HL-60/S4 treated with retinoic acid at 250 ng/mL for 4 days and 3 days (cell line): ENCODE measurements around the gene LYRM7.
"Not testable (repeated sequence)": the region's sequence is repeated elsewhere in the genome, so short reads cannot be mapped to it uniquely, and the experiment has no call there.

Source experiments
- in situ Hi-C: fragments of 300-500 bp; cut with MboI; formaldehyde crosslinking; loops from 2 replicates; pipeline ENCODE4 v1.7.0; 2022; ENCODE audit warnings: low sequenced_read_pairs

Gene LYRM7

GRCh38 chr5:131170540-131171275 lies at the start of gene LYRM7:
Gene LYRM7 (plus strand): TSS chr5:131170944. CDS start chr5:131171021, 77 bp downstream.
- in situ Hi-C loops = loop anchor here (25.0 kb wide), 1 partner anchor 217 kb away; no protein-coding TSS in a partner anchor

- in situ Hi-C loops = not testable (repeated sequence)
Observed at GRCh38 chr5:131127244-131127643, 43.5 kb upstream of the LYRM7 start.

GRCh38 chr5:131129306-131129705 lies 41.4 kb upstream of the LYRM7 start:
- in situ Hi-C loops = no loop called here

GRCh38 chr5:131133091-131133490 lies 37.7 kb upstream of the LYRM7 start:
- in situ Hi-C loops = not testable (repeated sequence)

GRCh38 chr5:131138406-131138805 lies 32.3 kb upstream of the LYRM7 start:
- in situ Hi-C loops = not testable (repeated sequence)

GRCh38 chr5:131139321-131139720 lies 31.4 kb upstream of the LYRM7 start:
- in situ Hi-C loops = no loop called here

GRCh38 chr5:131142970-131143617 lies 27.6 kb upstream of the LYRM7 start:
- in situ Hi-C loops = no loop called here

- in situ Hi-C loops = no loop called here
Observed at GRCh38 chr5:131147258-131147657, 23.5 kb upstream of the LYRM7 start.

GRCh38 chr5:131148835-131149234 lies 21.9 kb upstream of the LYRM7 start:
- in situ Hi-C loops = no loop called here

- in situ Hi-C loops = loop anchor here (25.0 kb wide), 1 partner anchor 237 kb away; no protein-coding TSS in a partner anchor
Observed at GRCh38 chr5:131150408-131150807, 20.3 kb upstream of the LYRM7 start.

- in situ Hi-C loops = loop anchor here (25.0 kb wide), 1 partner anchor 236 kb away; no protein-coding TSS in a partner anchor
Observed at GRCh38 chr5:131151216-131151615, 19.5 kb upstream of the LYRM7 start.

- in situ Hi-C loops = loop anchor here (25.0 kb wide), 1 partner anchor 231 kb away; no protein-coding TSS in a partner anchor
Observed at GRCh38 chr5:131156385-131156784, 14.4 kb upstream of the LYRM7 start.

GRCh38 chr5:131156957-131157356 lies 13.8 kb upstream of the LYRM7 start:
- in situ Hi-C loops = loop anchor here (25.0 kb wide), 1 partner anchor 230 kb away; no protein-coding TSS in a partner anchor

- in situ Hi-C loops = loop anchor here (25.0 kb wide), 1 partner anchor 227 kb away; no protein-coding TSS in a partner anchor
Observed at GRCh38 chr5:131160134-131160533, 10.6 kb upstream of the LYRM7 start.

- in situ Hi-C loops = loop anchor here (25.0 kb wide), 1 partner anchor 224 kb away; no protein-coding TSS in a partner anchor
Observed at GRCh38 chr5:131163276-131164119, 7.2 kb upstream of the LYRM7 start.

GRCh38 chr5:131164191-131165118 lies 6.3 kb upstream of the LYRM7 start:
- in situ Hi-C loops = loop anchor here (25.0 kb wide), 1 partner anchor 223 kb away; no protein-coding TSS in a partner anchor

- in situ Hi-C loops = loop anchor here (25.0 kb wide), 1 partner anchor 222 kb away; no protein-coding TSS in a partner anchor
Observed at GRCh38 chr5:131165119-131165727, 5.5 kb upstream of the LYRM7 start, which contains the start of gene HINT1. Gene HINT1 (minus strand): TSS chr5:131165256. CDS start chr5:131165205, 51 bp downstream.

GRCh38 chr5:131167615-131168014 lies 3.1 kb upstream of the LYRM7 start:
- in situ Hi-C loops = loop anchor here (25.0 kb wide), 1 partner anchor 220 kb away; no protein-coding TSS in a partner anchor
